ENCODE measurements around the gene PCSK7.
"Not testable (repeated sequence)": the region's sequence is repeated elsewhere in the genome, so short reads cannot be mapped to it uniquely, and the experiment has no call there.

PCSK7 gene

GRCh38 chr11:117214404-117215110 lies 17.3 kb downstream of the PCSK7 start:
- no peak for DNase-seq

GRCh38 chr11:117212697-117213355 lies 19.0 kb downstream of the PCSK7 start:
- DNase-seq: no peak

DNA sequence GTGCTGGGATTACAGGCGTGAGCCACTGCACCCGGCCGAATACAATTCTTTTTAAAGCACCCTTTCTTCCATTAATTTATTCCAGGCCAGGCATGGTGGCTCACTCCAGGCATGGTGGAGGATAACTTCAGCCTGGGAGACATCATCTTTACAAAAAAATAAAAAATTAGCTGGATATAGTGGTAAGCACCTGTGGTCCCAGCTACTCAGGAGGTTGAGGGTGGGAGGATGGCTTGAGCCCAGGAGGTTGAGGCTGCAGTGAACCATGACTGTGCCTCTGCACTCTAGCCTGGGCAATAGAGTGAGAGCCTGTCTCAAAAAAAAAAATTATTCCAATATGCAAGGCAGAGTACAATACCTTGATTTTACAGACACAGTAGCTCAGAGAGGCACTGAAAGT lies 21.3 kb downstream of the PCSK7 start:
- no peak for DNase-seq

DNA sequence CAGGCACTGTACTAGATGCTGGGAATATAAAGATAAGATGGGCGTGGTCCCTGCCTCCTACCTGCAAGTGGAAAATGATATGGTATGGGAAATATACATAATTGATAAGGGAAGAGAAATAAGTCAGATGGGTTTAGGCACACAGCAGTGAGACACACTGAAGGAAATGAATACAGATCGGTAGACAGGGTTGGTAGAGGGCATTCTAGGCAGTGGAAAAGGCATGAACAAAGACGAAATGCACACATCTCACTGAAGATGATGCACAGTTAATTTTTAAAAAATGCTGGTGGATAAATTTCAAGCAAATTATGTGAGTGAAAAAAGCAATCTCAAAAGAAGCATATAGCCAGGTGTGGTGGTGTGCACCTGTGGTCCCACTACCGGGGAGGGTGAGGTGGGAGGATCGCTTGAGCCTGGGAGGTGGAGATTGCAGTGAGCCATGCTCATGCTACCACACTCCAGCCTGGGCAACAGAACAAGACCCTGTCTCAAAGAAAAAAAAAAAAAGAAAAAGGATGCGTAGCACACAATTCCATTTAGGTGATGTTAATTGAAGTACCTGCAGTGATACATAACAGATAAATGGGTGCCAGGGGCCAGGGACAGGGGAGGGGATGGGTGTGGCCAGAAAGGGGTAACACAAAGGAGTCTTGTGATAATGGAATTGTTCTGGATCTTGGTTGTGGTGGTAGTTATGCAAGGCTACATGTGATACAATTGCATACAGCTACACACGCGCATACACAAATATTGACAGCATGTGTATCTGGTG lies 22.3 kb downstream of the PCSK7 start:
- not testable (repeated sequence) for DNase-seq

DNA sequence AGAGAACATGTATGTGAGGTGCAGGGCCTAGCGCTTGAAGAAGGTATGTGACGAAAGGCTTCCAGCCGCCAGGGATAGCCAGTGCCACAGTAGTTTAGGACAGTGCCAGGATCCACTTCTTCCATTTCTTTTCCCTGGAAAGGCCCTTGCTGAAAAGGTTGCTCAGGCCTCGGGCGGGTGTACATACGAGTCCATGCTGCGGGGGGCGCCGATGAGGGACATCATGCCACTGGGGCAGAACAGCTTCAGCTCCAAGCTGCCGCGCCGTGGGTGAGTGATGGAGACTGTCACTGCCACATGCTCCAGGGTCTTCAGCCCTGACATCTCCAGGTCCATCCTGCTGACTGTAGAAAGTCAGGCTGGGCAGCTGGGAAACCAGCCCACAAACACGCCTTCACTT lies 23.2 kb downstream of the PCSK7 start:
- not testable (repeated sequence) for DNase-seq

- DNase-seq: not testable (repeated sequence)
Measured at GRCh38 chr11:117207481-117207880, 24.4 kb downstream of the PCSK7 start.

DNA sequence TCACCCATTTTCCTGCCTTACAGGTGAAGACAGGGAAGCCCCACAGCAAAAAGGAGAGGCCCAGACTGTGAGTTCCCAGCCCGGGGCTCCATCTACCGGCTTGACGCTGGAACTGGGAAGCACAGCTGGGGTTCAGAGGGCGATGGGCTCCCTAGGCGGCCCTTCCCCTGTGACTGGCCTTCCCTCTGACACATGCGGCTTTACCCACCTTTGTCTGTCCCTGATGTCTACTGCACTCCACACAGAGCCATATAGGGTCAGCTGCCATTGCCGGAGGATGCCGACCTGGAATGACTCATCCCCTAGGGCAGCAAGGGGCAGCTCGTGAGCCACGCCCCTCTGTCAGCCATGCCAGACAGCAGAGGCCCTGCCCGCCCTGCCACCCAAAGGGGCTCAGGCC lies 25.0 kb downstream of the PCSK7 start:
- not testable (repeated sequence) for DNase-seq

DNA sequence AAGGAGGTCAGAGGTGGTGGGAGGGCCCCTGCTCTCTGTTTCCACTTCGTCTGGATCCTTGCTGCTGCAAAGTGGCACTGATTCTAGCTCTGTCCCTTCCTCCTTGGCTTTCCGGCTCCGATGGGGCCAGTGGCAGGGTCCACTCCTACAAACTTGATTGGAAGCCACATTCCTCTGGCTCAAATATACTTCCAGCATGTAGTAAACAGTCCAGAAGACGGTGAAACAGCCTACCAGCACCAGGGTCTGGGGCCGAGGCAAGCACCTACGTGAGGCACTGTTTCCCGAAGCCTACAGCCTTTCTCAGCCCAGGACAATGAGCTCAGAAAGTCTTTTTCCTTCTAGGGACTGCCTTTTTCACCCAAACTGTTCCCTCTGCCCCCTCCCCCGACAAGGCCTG lies 25.8 kb downstream of the PCSK7 start:
- DNase-seq: not testable (repeated sequence)

DNA sequence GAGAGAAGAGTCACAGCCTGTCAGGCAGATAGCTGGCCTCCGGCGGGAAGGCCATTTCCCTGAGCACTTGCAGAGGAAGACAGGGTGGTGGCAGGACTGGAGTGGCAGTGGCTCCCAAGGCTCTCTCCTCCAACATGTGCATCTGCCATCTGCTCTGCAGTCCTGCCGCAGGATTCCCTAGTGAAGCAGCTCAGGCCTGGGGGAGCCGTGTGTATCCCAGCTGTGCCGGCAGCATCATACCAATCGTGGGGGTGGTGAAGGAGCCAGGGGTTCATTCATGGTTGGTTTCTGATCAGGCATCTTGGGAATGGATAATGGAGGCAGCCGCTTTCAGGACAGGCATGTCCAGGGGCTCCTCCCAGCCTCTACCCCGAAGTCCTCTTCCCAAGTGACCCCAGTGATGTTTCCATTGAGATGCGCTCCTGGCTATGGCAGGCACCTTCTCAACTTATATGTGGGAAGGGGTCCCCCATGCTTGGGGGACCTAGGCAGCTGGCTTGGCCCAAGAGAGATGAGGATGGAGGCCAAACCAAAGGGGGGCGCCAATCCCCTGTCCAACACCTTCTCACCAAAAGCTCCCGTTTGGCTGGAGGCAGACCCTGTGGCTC lies 26.6 kb downstream of the PCSK7 start:
- no peak for DNase-seq

- DNase-seq: no peak
Measured at GRCh38 chr11:117204283-117205080, 27.4 kb downstream of the PCSK7 start.

DNA sequence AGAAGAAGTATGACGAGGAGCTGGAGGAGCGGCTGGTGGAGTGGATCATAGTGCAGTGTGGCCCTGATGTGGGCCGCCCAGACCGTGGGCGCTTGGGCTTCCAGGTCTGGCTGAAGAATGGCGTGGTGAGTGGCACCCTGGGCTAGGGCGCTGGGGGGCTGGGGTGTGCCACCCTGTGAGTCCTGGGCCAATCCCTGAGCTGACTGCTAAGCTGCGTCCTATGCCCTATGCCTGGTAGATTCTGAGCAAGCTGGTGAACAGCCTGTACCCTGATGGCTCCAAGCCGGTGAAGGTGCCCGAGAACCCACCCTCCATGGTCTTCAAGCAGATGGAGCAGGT lies 28.8 kb downstream of the PCSK7 start:
- no peak for DNase-seq

GRCh38 chr11:117202386-117203068 lies 29.3 kb downstream of the PCSK7 start:
- DNase-seq: no peak

GRCh38 chr11:117201658-117202305 lies 30.1 kb downstream of the PCSK7 start:
- no peak for DNase-seq

GRCh38 chr11:117200813-117201657 lies 30.8 kb downstream of the PCSK7 start:
- no peak for DNase-seq

- DNase-seq: no peak
Measured at GRCh38 chr11:117199916-117200812, 31.7 kb downstream of the PCSK7 start.

DNA sequence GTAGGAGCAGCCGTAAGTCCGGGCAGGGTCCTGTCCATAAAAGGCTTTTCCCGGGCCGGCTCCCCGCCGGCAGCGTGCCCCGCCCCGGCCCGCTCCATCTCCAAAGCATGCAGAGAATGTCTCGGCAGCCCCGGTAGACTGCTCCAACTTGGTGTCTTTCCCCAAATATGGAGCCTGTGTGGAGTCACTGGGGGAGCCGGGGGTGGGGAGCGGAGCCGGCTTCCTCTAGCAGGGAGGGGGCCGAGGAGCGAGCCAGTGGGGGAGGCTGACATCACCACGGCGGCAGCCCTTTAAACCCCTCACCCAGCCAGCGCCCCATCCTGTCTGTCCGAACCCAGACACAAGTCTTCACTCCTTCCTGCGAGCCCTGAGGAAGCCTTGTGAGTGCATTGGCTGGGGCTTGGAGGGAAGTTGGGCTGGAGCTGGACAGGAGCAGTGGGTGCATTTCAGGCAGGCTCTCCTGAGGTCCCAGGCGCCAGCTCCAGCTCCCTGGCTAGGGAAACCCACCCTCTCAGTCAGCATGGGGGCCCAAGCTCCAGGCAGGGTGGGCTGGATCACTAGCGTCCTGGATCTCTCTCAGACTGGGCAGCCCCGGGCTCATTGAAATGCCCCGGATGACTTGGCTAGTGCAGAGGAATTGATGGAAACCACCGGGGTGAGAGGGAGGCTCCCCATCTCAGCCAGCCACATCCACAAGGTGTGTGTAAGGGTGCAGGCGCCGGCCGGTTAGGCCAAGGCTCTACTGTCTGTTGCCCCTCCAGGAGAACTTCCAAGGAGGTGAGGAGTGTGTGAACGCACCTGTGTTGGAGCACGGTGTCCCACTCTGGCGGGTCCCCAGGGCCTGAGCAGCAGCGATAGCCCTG lies 32.6 kb downstream of the PCSK7 start, which contains the start of gene TAGLN:
TSS of gene TAGLN (plus strand) at position 318 of the 863 bp plus-strand sequence. CDS start 3,644 bp downstream, outside the sequence.
- DNase-seq: no peak

- no peak for DNase-seq
Measured at GRCh38 chr11:117198613-117199012, 33.3 kb downstream of the PCSK7 start.
